Skeletal muscle tissue (tissue), 4 donors: ENCODE data around the gene AIRE. TPM values are rescaled to one million over a fixed set of nuclear protein-coding genes. Genes with fewer than 3 reads are reported as not detected.
"Not testable (repeated sequence)": the region's sequence is repeated elsewhere in the genome, so short reads cannot be mapped to it uniquely, and the experiment has no call there.

Experiments used
- H3K27ac ChIP-seq: one replicate; pipeline ENCODE4 v1.7.0; 2013; ENCODE audit warnings: mild to moderate bottlenecking, low read depth, low read length, inconsistent platforms
- H3K27me3 ChIP-seq, 3 donors: one replicate each; pipeline ENCODE4 v1.7.0; 2013; ENCODE audit warnings: low read length in 3 of 3; ENCODE audit not compliant: control insufficient read depth in 3 of 3, insufficient read depth in 3 of 3
- H3K36me3 ChIP-seq, 3 donors: one replicate each; pipeline ENCODE4 v1.7.0; 2013; ENCODE audit warnings: low read length in 3 of 3; ENCODE audit not compliant: control insufficient read depth in 3 of 3, insufficient read depth in 3 of 3
- H3K4me1 ChIP-seq, 3 donors: one replicate each; pipeline ENCODE4 v1.7.0; 2013; ENCODE audit warnings: low read length in 3 of 3, mild to moderate bottlenecking in 3 of 3; ENCODE audit not compliant: control insufficient read depth in 3 of 3, insufficient read depth in 3 of 3
- H3K4me3 ChIP-seq, 3 donors: one replicate each; pipeline ENCODE4 v1.7.0; 2013; ENCODE audit warnings: low read length in 3 of 3
- H3K9ac ChIP-seq, 3 donors: one replicate each; pipeline ENCODE4 v1.7.0; 2013; ENCODE audit warnings: low read length in 3 of 3, mild to moderate bottlenecking in 3 of 3, moderate library complexity in 2 of 3, low read depth in 1 of 3
- H3K9me3 ChIP-seq, 3 donors: one replicate each; pipeline ENCODE4 v1.7.0; 2013; ENCODE audit warnings: low read length in 3 of 3; ENCODE audit not compliant: control insufficient read depth in 3 of 3
- total RNA-seq: library from RNA; depleted of rRNA; stranded (reverse); fragments of >200 nt; gene quantifications from one replicate; pipeline ENCODE4 v1.2.3, GENCODE V29; 2014
- donor health status: Osteomylitis.

Gene AIRE
- total RNA-seq, 1 donor from 2014 or later = not detected

GRCh38 chr21:44298301-44298700 is 12.6 kb downstream of the AIRE start:
- H3K9ac ChIP-seq = no peak overlapping the region
- H3K9me3 ChIP-seq = no peaks in the 10 kb centered on the region
- no peak overlapping the region for H3K4me3 ChIP-seq
- H3K36me3 ChIP-seq = no peaks in the 10 kb centered on the region
- peaks cover 6 to 14% (median 8%) of the 10 kb centered on the region in 3 donors for H3K27me3 ChIP-seq
- H3K27ac ChIP-seq = no peak overlapping the region
- peaks cover 32 to 44% (median 40%) of the 10 kb centered on the region in 3 donors for H3K4me1 ChIP-seq

DNA sequence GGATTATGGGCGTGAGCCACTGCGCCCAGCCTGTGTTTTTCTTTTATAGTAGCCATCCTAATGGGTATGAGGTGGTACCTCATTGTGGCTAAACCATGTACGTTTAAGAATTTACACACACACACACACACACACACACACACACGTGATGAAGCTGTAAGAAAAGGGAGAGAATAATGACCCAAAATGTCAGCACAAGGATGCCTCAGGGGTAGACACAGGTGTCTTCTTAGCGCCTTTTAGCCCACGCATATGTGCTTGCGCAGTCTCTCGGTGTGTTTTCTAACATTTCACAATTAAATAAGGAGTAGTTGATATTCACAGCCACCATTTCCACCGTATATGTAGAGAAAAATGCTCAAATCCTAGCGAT is 13.4 kb downstream of the AIRE start:
- H3K4me1 ChIP-seq = peaks cover 38 to 46% (median 44%) of the 10 kb centered on the region in 3 donors
- peak overlapping the region; percentile 65 to 83 (median 69) for H3K9ac ChIP-seq
- peak overlapping the region; percentile 59 to 71 (median 69) for H3K4me3 ChIP-seq
- no peaks in the 10 kb centered on the region for H3K36me3 ChIP-seq
- peak overlapping the region; percentile 79 for H3K27ac ChIP-seq
- no peaks in the 10 kb centered on the region for H3K9me3 ChIP-seq
- peaks cover 6 to 14% (median 8%) of the 10 kb centered on the region in 3 donors for H3K27me3 ChIP-seq

DNA sequence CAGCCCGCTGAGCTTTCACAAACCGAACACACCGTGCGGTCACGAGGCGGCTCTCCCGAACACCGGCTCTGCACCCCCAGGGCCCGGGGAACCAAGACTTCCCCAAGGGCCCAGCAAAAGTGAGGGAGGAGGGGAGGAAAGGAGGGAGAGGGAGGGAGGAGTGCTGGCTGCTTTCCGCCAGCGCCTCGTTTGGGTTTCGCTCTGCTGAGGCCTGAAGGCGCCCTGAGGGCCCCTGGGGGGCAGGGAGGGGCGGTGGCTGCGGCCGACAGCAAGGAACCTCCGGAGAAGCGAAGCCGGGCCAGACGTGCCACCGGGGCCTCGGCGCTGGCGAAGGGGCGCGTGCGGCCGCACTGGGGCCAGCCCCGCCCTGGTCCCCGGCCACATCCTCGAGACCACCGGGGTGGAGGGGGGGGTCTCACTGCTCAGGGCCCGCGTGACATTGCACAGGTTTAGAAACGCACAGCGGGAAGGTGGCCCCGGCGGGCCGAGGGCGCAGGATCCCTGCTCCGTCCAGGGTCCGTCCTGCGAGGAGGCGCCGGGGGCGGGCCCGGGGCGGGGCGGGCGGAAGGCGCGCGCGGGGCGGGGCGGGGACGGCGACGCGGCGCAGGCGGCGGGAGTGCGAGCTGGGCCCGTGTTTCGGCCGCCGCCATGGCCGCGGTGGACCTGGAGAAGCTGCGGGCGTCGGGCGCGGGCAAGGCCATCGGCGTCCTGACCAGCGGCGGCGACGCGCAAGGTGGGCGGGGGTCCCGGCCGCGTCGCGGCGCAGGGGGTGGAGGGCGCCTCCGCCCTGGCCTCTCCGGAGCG is 14.0 kb downstream of the AIRE start, which contains the start of gene PFKL:
TSS of gene PFKL (plus strand) at position 596 of the 804 bp plus-strand sequence. CDS start at position 649, 53 bp downstream.
- Histone ChIP-seq H3K36me3 (no peaks in the 10 kb centered on the region), H3K4me3 (peak within 1 kb of the TSS; percentile 59 to 73 (median 71)), H3K9me3 (no peaks in the 10 kb centered on the region), H3K27ac (peak within 1 kb of the TSS; percentile 79), H3K27me3 (peaks cover 5 to 14% (median 8%) of the 10 kb centered on the region in 3 donors), H3K4me1 (peaks cover 38 to 47% (median 46%) of the 10 kb centered on the region in 3 donors), H3K9ac (peak within 1 kb of the TSS; percentile 65 to 83 (median 69))

DNA sequence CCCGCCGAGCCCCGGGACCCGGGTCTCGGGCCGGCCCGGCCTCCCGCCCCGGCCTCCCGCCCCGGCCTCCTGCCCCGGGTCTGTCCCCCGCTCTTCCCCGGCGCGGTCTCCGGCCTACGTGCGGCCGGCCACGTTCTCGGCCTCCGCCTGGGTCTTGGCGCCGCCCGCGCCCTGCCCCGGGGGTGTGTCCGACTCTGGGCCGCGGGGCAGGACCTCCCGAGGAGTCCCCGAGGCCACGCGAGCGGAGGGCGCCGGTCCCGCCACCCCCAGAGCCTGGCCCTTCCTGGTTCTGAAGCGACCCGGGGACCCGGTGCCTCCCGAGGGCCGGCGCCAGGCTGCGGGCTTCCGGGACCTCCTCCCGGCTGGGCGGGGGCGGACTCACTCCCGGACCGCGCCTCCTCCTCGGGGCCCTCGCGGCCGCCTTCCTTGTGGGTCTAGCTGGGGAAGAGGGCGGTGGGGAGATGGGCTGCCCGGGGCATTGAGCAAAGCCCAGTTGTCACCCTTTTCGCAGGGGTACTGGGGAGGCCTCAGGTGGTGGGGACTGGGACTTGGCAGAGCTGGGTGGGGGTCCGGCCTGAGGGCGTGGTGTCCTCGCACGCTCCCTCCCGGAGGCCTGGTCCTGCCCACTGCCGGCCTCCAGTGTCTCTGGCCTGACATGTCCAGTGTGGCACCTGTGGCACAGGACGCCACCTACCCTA is 14.7 kb downstream of the AIRE start:
- no peaks in the 10 kb centered on the region for H3K9me3 ChIP-seq
- no peak overlapping the region for H3K27ac ChIP-seq
- peaks cover 33 to 44% (median 44%) of the 10 kb centered on the region in 3 donors for H3K4me1 ChIP-seq
- H3K9ac ChIP-seq = peak overlapping the region; percentile 53 to 77 (median 61)
- H3K36me3 ChIP-seq = no peaks in the 10 kb centered on the region
- H3K4me3 ChIP-seq = peak overlapping the region; percentile 54 to 73 (median 71)
- H3K27me3 ChIP-seq = peaks cover 0 to 9% (median 3%) of the 10 kb centered on the region in 3 donors

DNA sequence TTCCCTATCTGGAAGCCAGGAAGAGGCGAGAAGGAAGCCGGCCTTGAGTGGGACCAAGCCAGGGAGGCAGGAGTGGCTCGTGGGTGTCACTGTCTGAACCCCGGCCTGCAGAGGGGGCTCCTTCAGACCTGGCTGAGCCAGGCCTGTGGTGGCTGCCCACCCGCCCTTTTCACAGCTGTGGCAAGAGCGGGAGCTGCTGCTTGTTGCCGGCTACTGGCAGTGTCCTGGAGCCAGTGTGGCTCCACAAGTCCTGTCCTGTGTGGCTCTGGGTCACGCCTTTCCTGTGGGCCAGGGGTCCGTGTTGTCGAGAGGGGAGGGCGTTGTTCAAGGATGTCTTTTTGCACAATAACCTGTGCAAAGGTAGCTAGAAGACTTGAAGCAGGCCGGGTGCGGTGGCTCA is 15.5 kb downstream of the AIRE start:
- no peaks in the 10 kb centered on the region for H3K36me3 ChIP-seq
- H3K4me3 ChIP-seq = peak overlapping the region; percentile 54 to 73 (median 71)
- H3K9ac ChIP-seq = peak overlapping the region in 2 of 3 donors; percentile 53 to 77
- no peak overlapping the region for H3K27ac ChIP-seq
- H3K4me1 ChIP-seq = peaks cover 33 to 45% (median 44%) of the 10 kb centered on the region in 3 donors
- no peaks in the 10 kb centered on the region for H3K9me3 ChIP-seq
- peaks cover 0 to 8% (median 3%) of the 10 kb centered on the region in 3 donors for H3K27me3 ChIP-seq

GRCh38 chr21:44301961-44302406 is 16.3 kb downstream of the AIRE start:
- no peak overlapping the region for H3K4me3 ChIP-seq
- H3K27ac ChIP-seq = no peak overlapping the region
- H3K4me1 ChIP-seq = peaks cover 33 to 45% (median 44%) of the 10 kb centered on the region in 3 donors

GRCh38 chr21:44302573-44303401 is 17.1 kb downstream of the AIRE start:
- not testable (repeated sequence) for H3K36me3 ChIP-seq, H3K27me3 ChIP-seq, H3K27ac ChIP-seq, H3K4me3 ChIP-seq, H3K9me3 ChIP-seq
- peak overlapping the region in 1 of 3 donors; percentile 66 for H3K9ac ChIP-seq
- peaks cover 33 to 40% (median 40%) of the 10 kb centered on the region in 3 donors for H3K4me1 ChIP-seq

More at GRCh38 chr21:44301961-44302406, 16.3 kb downstream of the AIRE start:
- H3K27me3 ChIP-seq = peaks cover 0 to 8% (median 3%) of the 10 kb centered on the region in 3 donors
- H3K9me3 ChIP-seq = no peaks in the 10 kb centered on the region
- peaks cover 0 to 2% (median 0%) of the 10 kb centered on the region in 3 donors for H3K36me3 ChIP-seq
- H3K9ac ChIP-seq = peak overlapping the region in 1 of 3 donors; percentile 66

DNA sequence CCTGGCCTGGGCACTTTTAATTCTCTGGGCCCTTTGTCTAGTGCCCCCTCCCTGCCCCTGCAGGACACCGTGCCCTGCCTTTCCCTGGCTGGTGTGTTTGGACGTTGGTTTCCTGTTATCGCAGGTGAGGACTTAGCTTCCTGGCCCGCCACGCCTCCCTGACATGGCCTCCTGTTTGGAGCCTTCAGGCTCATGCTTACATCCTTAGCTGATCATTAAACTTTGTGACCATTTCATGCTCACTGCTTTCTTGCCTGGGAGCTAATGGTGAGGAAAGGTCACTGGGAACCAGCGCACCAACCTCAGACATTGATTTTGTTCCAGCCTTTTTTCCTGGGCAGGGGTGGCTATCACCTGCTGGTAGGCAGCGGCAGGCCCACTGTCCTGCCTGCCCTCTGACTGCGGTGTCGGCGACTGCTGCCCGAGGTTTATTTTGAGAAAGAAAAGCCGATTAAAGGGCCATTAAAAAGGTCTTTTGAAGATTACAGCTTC is 17.9 kb downstream of the AIRE start:
- no peaks in the 10 kb centered on the region for H3K9me3 ChIP-seq
- H3K9ac ChIP-seq = peak overlapping the region in 1 of 3 donors; percentile 25
- H3K36me3 ChIP-seq = peaks cover 0 to 6% (median 2%) of the 10 kb centered on the region in 3 donors
- H3K4me1 ChIP-seq = peaks cover 33 to 40% (median 37%) of the 10 kb centered on the region in 3 donors
- H3K27me3 ChIP-seq = peaks cover 0 to 3% (median 0%) of the 10 kb centered on the region in 3 donors
- H3K27ac ChIP-seq = no peak overlapping the region
- H3K4me3 ChIP-seq = no peak overlapping the region

GRCh38 chr21:44304011-44304616 is 18.4 kb downstream of the AIRE start:
- no peak overlapping the region for H3K27ac ChIP-seq
- H3K9ac ChIP-seq = peak overlapping the region in 1 of 3 donors; percentile 33
- peaks cover 0 to 1% (median 0%) of the 10 kb centered on the region in 3 donors for H3K27me3 ChIP-seq
- H3K4me1 ChIP-seq = peaks cover 31 to 37% (median 36%) of the 10 kb centered on the region in 3 donors
- H3K36me3 ChIP-seq = peaks cover 0 to 9% (median 2%) of the 10 kb centered on the region in 3 donors
- H3K9me3 ChIP-seq = no peaks in the 10 kb centered on the region
- no peak overlapping the region for H3K4me3 ChIP-seq
